ENCODE results near the gene L3MBTL4.

L3MBTL4 gene

DNA sequence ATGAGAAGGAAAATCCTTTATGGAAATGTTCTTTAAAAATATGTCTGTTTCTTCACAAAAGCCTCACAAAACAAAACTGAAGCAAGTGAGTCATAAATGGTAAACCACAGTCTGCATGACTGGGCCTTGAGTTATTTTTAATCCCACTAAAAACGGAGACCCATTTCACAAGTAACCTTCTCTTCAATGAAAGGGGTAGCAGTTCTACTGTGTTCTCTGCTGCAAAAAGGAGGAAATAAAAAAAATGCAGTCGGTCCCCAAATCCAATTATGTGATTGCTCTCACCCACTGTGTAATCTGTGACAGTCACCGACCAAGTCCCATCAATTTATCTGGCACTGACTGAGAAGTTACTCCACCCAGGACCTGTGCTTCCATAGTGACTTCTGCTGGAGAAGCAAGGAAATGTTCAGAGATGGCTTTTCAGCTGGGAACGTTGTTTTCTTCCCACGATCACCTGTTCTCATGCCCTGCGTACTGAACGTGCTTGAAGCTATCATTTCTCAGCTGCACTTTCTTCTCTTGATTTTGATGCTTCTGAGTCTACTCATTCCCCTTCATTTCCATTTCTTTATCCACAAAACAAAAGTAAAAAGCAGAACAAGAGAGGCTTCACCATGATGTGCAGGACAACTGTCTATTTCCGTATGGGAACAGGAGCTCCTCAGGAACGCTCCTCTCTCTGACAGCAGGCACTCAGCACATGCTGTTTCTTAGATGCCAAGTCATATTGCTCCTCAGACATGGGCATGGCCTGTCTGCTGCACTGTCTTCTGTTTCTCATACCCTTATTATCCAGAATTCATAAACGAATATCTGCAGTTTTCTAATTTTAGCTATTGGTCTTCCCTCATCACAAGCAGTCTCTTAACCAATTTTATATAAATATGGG lies 439.4 kb downstream of the L3MBTL4 start:
- Histone ChIP-seq H3K4me3 (IDR thresholded peaks at IDR 0.05; ENCODE audit: insufficient read depth, low read depth, low read length) (no peak overlapping the region), H3K9ac (no peak overlapping the region), H3K36me3 (ENCODE audit: insufficient read depth) (no peaks in the 10 kb centered on the region), H3K4me2 (peak overlapping the region; percentile 9; the same call in 1 of the 2 replicates), H4K20me1 (ENCODE audit: insufficient read depth) (no peaks in the 10 kb centered on the region), H3K79me2 (ENCODE audit: insufficient read depth, low read depth) (no peaks in the 10 kb centered on the region), H3K4me1 (ENCODE audit: low read depth, poor library complexity, severe bottlenecking) (peaks cover 10% of the 10 kb centered on the region), H3K27ac (no peak overlapping the region), H3K27me3 (ENCODE audit: insufficient read depth, low read depth) (no peaks in the 10 kb centered on the region), H2AFZ (ENCODE audit: low read depth) (no peak overlapping the region)
- TF ChIP-seq CTCF (conservative IDR thresholded peaks at IDR 0.05; ENCODE audit: low read depth, low read length): no peak

DNA sequence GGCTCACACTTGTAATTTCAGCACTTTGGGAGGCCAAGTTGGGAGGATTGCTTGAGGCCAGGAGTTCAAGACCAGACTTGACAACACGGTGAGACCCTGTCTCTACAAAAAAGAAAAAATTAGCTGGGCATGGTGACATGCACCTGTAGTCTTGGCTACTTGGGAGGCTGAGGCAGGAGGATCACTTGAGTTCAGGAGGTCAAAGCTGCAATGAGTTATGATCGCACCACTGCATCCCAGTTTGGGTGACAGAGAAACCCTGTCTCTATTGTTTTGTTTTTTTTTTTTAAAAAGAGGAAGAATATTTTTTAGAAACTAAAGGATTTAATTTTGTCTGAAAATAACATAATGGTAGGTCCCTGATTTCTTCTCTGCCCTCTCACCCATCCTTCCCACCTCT lies 440.0 kb downstream of the L3MBTL4 start:
- Histone ChIP-seq H3K27me3 (ENCODE audit: insufficient read depth, low read depth) (no peaks in the 10 kb centered on the region), H3K36me3 (ENCODE audit: insufficient read depth) (no peaks in the 10 kb centered on the region), H3K27ac (no peak overlapping the region), H3K4me3 (IDR thresholded peaks at IDR 0.05; ENCODE audit: insufficient read depth, low read depth, low read length) (no peak overlapping the region), H3K79me2 (ENCODE audit: insufficient read depth, low read depth) (no peaks in the 10 kb centered on the region), H3K9ac (no peak overlapping the region), H2AFZ (ENCODE audit: low read depth) (no peak overlapping the region), H4K20me1 (ENCODE audit: insufficient read depth) (no peaks in the 10 kb centered on the region), H3K4me2 (peak overlapping the region; percentile 9; the same call in 1 of the 2 replicates), H3K4me1 (ENCODE audit: low read depth, poor library complexity, severe bottlenecking) (peaks cover 10% of the 10 kb centered on the region)
- TF ChIP-seq CTCF (conservative IDR thresholded peaks at IDR 0.05; ENCODE audit: low read depth, low read length): no peak

DNA sequence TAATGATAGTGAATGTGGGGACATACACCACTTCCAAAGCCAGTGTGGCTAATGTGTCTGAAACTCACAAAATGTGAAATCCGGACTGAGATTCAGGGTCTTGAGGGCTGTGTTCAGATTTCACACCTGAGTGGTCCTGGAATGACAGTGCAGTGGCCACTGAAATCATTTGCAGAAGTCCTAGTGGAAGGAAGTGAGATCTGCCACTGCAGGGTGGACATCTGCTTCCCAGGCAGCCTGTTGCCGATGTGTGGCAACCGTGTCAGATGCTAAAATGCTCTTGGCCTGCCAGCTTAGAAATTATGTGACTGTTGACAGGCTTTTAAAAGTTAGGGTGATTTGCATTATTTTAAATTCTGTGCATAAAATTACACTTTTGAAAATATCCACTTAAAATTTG lies 441.6 kb downstream of the L3MBTL4 start:
- Histone ChIP-seq H3K4me3 (IDR thresholded peaks at IDR 0.05; ENCODE audit: insufficient read depth, low read depth, low read length) (no peak overlapping the region), H3K36me3 (ENCODE audit: insufficient read depth) (no peaks in the 10 kb centered on the region), H3K79me2 (ENCODE audit: insufficient read depth, low read depth) (no peaks in the 10 kb centered on the region), H2AFZ (ENCODE audit: low read depth) (no peak overlapping the region), H3K4me1 (ENCODE audit: low read depth, poor library complexity, severe bottlenecking) (peaks cover 10% of the 10 kb centered on the region), H3K27ac (no peak overlapping the region), H4K20me1 (ENCODE audit: insufficient read depth) (no peaks in the 10 kb centered on the region), H3K9ac (no peak overlapping the region), H3K4me2 (no peak overlapping the region), H3K27me3 (ENCODE audit: insufficient read depth, low read depth) (no peaks in the 10 kb centered on the region)
- TF ChIP-seq CTCF (conservative IDR thresholded peaks at IDR 0.05; ENCODE audit: low read depth, low read length): no peak

GRCh38 chr18:5972298-5972697 lies 442.4 kb downstream of the L3MBTL4 start:
- no peak overlapping the region for H3K4me3 ChIP-seq (IDR thresholded peaks at IDR 0.05; ENCODE audit: insufficient read depth, low read depth, low read length)
- no peak overlapping the region for H2AFZ ChIP-seq (ENCODE audit: low read depth)
- no peaks in the 10 kb centered on the region for H3K27me3 ChIP-seq (ENCODE audit: insufficient read depth, low read depth)
- no peak overlapping the region for H3K9ac ChIP-seq
- H3K36me3 ChIP-seq (ENCODE audit: insufficient read depth): no peaks in the 10 kb centered on the region
- TF ChIP-seq CTCF (conservative IDR thresholded peaks at IDR 0.05; ENCODE audit: low read depth, low read length): no peak
- H4K20me1 ChIP-seq (ENCODE audit: insufficient read depth): no peaks in the 10 kb centered on the region
- H3K27ac ChIP-seq: no peak overlapping the region
- H3K4me2 ChIP-seq: no peak overlapping the region
- H3K79me2 ChIP-seq (ENCODE audit: insufficient read depth, low read depth): no peaks in the 10 kb centered on the region
- peaks cover 10% of the 10 kb centered on the region for H3K4me1 ChIP-seq (ENCODE audit: low read depth, poor library complexity, severe bottlenecking)
